Articular chondrocyte of knee joint (primary cell): ENCODE measurements around the gene MSANTD4. TPM values are rescaled to one million over a fixed set of nuclear protein-coding genes. Genes with fewer than 3 reads are reported as not detected.

Experiments used
- small RNA-seq: library from RNA; depleted of rRNA; stranded (forward); fragments of <200 nt; gene quantifications from one replicate; pipeline ENCODE3, GENCODE V24; 2012
- total RNA-seq: library from RNA; depleted of rRNA; stranded (reverse); fragments of >200 nt; gene quantifications from 2 replicates; pipeline ENCODE4 v1.2.3, GENCODE V29; 2012

Gene MSANTD4
- 40.8 and 45.4 TPM in 2 replicates for total RNA-seq

DNA sequence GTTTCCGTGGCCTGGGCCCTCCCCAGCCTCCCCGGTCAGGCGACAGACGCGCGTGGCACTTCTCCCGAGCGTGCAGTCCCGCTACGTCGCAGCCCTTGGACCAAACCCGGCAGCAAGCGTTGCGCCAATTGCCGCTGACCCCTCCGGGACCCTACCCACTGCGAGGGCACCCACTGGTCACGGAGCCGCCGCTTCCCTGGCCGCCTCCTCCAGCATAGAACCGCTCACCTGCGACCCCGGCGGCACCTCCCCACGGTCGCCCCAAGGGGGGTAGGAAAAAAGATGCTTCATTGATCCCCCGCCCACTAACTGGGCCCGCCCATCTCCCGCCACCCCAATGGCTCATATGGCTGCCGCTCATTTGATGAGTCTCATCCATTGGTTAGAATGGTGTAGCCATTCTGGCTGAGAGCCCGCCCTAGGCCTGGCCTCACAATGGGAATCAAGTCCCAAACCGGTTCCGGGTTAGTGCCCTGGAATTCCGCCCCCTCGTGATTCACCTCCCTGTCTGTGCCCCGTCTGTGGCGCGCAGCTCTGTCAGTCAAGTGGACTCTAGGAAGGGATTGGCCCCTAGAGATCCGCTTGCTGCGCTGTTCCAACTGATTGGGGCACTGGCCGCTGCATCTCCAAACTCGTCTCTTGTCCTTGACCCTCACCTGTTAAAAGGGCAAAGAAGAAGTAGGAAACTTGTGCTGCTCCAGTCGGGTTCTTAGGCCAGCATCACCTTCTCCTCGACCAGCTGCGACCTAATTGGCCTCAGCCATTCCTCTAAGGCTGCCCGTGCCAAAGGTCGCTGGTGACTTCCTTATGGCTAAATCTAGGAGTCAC, at the start of gene MSANTD4:
MSANTD4 (minus strand) TSS at position 274 of the 828 bp plus-strand sequence. CDS start 11,323 bp downstream, outside the sequence.

Small RNA genes lying within 50 kb of the gene (small RNA-seq; reads per million reads assigned to genes)
- not detected for gene RNU6-277P

Other genes starting within 250 kb of the MSANTD4 start
- gene KBTBD3, start 55.1 kb upstream of the MSANTD4 start, total RNA-seq = 7.4 and 11.1 TPM in 2 replicates
- gene AASDHPPT, start 55.4 kb upstream of the MSANTD4 start, total RNA-seq = 43.8 and 56.5 TPM in 2 replicates